HFFc6 (cell line): ENCODE data around the gene DDC. TPM values are rescaled to one million over a fixed set of nuclear protein-coding genes. Genes with fewer than 3 reads are reported as not detected.

Experiments
- DNase-seq: peaks from one replicate; pipeline ENCODE4 v3.0.0-alpha.2; 2018
- H3K27ac Mint-ChIP-seq: 2 replicates; pipeline ENCODE4 v1.8.0; 2020; ENCODE audit warnings: mild to moderate bottlenecking, mixed read lengths
- H3K27me3 Mint-ChIP-seq: 2 replicates; pipeline ENCODE4 v1.8.0; 2021; ENCODE audit warnings: mild to moderate bottlenecking, moderate library complexity, mixed read lengths; ENCODE audit not compliant: insufficient read depth
- H3K36me3 Mint-ChIP-seq: 2 replicates; pipeline ENCODE4 v1.8.0; 2021; ENCODE audit warnings: low read depth, mixed read lengths
- H3K4me1 Mint-ChIP-seq: 2 replicates; pipeline ENCODE4 v1.8.0; 2020; ENCODE audit warnings: low read depth, mixed read lengths
- H3K4me3 Mint-ChIP-seq: 2 replicates; pipeline ENCODE4 v1.8.0; 2020; ENCODE audit warnings: mild to moderate bottlenecking, moderate library complexity, mixed read lengths
- H3K9me3 Mint-ChIP-seq: 2 replicates; pipeline ENCODE4 v1.8.0; 2020; ENCODE audit warnings: mild to moderate bottlenecking, mixed read lengths
- CTCF ChIP-seq: fragments of 200-600 bp; sonication (generic); IDR thresholded peaks from 2 replicates; pipeline ENCODE4 v1.5.0; 2021; ENCODE audit warnings: antibody characterized with exemption, mild to moderate bottlenecking
- total RNA-seq, 6 experiments: library from RNA; stranded (reverse); fragmentation: NEBNext Ultra II Directional; extraction: Animal tissue kit (Norgen Biotek cat#: 25700); gene quantifications; 2 replicates in 1 of 6; 3 replicates in 5 of 6; pipeline ENCODE4 v1.2.3, GENCODE V29; 2021

DDC gene
- total RNA-seq, 6 experiments from 2014 or later, result not detected

GRCh38 chr7:50416527-50417182 is 148.6 kb downstream of the DDC start:
- no peak for TF ChIP-seq CTCF
- no peak for DNase-seq
- Mint-ChIP-seq H3K4me1 (peaks cover 5% of the 10 kb centered on the region; the same call in 1 of the 2 replicates), H3K4me3 (peak overlapping the region; percentile 38; the same call in 1 of the 2 replicates), H3K27me3 (peaks cover 4% of the 10 kb centered on the region), H3K27ac (no peak overlapping the region), H3K9me3 (no peaks in the 10 kb centered on the region), H3K36me3 (no peaks in the 10 kb centered on the region)

DNA sequence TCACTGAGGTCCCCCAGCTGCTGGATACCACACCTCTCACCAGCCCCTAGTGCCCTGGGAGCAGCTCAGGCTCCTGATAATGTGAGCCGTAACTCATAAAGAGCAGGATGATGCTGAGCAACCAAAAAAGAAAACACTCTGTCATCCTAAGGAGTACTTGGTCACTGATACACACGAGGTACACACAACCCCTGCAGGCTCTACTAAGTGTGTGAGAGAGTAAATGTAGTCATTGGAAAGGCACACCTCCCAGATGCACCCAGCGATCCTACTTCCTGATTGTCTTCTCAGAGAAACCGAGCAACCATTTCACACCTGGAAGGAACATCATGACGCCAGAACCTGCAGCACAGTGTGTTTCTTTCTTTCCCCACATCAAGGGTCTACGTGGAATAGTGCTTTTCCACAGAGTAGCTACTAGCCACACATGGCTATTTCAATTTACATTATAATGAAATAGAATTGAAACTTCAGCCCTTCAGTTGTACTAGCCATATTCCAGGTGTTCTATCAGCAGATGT is 149.3 kb downstream of the DDC start:
- no peak for TF ChIP-seq CTCF
- Mint-ChIP-seq H3K27me3 (peaks cover 4% of the 10 kb centered on the region), H3K9me3 (no peaks in the 10 kb centered on the region), H3K36me3 (no peaks in the 10 kb centered on the region), H3K4me1 (peaks cover 5% of the 10 kb centered on the region; the same call in 1 of the 2 replicates), H3K27ac (no peak overlapping the region), H3K4me3 (no peak overlapping the region)
- no peak for DNase-seq

GRCh38 chr7:50413561-50413960 is 151.6 kb downstream of the DDC start:
- H3K4me1 Mint-ChIP-seq, result peaks cover 5% of the 10 kb centered on the region; the same call in 1 of the 2 replicates
- H3K9me3 Mint-ChIP-seq, result no peaks in the 10 kb centered on the region
- H3K27me3 Mint-ChIP-seq, result peaks cover 5% of the 10 kb centered on the region
- no peak overlapping the region for H3K4me3 Mint-ChIP-seq
- no peaks in the 10 kb centered on the region for H3K36me3 Mint-ChIP-seq
- H3K27ac Mint-ChIP-seq, result no peak overlapping the region
- TF ChIP-seq CTCF, result no peak
- no peak for DNase-seq

DNA sequence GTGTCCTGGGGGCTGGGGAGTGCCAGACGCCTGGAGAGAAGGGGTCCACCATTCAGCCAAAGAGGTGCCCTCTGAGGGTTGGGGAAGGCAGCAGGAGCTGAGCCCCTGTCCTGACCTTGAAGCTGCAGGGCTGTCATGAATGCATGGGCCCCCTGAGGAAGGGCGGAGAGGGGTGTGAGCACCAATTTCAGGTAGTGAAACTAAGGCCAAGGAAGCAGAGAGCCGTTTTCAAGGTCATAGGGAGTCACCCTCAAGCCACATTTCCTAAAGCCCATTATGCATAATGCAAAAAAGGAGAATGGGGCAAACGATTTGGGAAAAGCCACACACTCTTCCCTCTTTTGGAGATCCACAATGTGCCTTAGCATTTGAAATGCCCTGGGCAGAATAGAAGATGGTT is 152.2 kb downstream of the DDC start:
- DNase-seq, result no peak
- Mint-ChIP-seq H3K36me3 (no peaks in the 10 kb centered on the region), H3K4me1 (peaks cover 5% of the 10 kb centered on the region; the same call in 1 of the 2 replicates), H3K9me3 (no peaks in the 10 kb centered on the region), H3K27ac (no peak overlapping the region), H3K4me3 (no peak overlapping the region), H3K27me3 (peaks cover 8% of the 10 kb centered on the region)
- no peak for TF ChIP-seq CTCF

DNA sequence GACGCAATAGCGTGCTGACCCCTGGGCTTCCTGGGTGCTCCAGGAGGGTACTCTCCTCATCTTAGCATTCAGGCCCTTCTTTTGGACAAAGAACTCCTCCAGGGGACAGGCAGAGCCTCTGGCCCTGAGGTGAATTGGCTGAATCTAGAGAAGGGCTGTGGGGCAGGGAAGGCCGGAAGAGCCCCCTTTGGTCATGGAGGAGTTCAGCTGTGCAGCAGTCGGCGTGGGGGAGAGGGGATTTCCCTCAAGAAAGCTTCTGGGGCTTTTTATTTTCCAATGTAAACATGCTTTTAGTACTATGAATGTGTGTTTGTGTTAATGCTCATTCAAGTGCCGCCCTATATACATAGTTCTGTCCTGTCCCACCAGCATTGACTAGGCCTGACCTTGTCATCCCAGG is 153.9 kb downstream of the DDC start:
- no peak for DNase-seq
- Mint-ChIP-seq H3K27ac (no peak overlapping the region), H3K4me3 (no peak overlapping the region), H3K4me1 (peaks cover under 1% of the 10 kb centered on the region; the same call in 1 of the 2 replicates), H3K36me3 (no peaks in the 10 kb centered on the region), H3K9me3 (no peaks in the 10 kb centered on the region), H3K27me3 (peaks cover 14% of the 10 kb centered on the region)
- TF ChIP-seq CTCF, result no peak
